HCT116 (cell line): Measurements from ENCODE around the gene CELA2B.

Source experiments
- JUND ChIP-seq: IDR thresholded peaks from 2 replicates; pipeline ENCODE4 v1.6.1; 2012
- POLR2A ChIP-seq: IDR thresholded peaks from 2 replicates; pipeline ENCODE4 v1.7.0; 2011; ENCODE audit warnings: borderline replicate concordance; ENCODE audit not compliant: insufficient read depth, insufficient read length; ENCODE audit errors: extremely low read depth
- RAD21 ChIP-seq: IDR thresholded peaks from 2 replicates; pipeline ENCODE4 v1.6.1; 2012; ENCODE audit warnings: low read depth, mild to moderate bottlenecking
- SP1 ChIP-seq: IDR thresholded peaks from 2 replicates; pipeline ENCODE4 v1.6.1; 2012; ENCODE audit warnings: low read depth
- ZFX ChIP-seq: fragments of 450-650 bp; IDR thresholded peaks from 2 replicates; pipeline ENCODE4 v1.6.1; 2017

GRCh38 chr1:15515022-15515663 is 39.2 kb downstream of the CELA2B start:
- TF ChIP-seq RAD21 (no peak), SP1 (no peak), POLR2A (no peak), ZFX (no peak), JUND (no peak)
